IMR-90 (cell line): ENCODE results near the gene LUC7L3. TPM values are rescaled to one million over a fixed set of nuclear protein-coding genes. Genes with fewer than 3 reads are reported as not detected.
A peak's percentile ranks its signal among the peaks of the same experiment; 100 is the strongest.

Experiments used
- ATAC-seq: fragments of 200-7000 bp; cut with Tn5 transposase; 2 replicates; pipeline ENCODE4 v1.9.1; 2020; ENCODE audit warnings: low read depth, mild to moderate bottlenecking, moderate library complexity
- BruUV-seq: library from RNA; stranded (reverse); fragments of 400-500 nt; replicated peaks from 2 replicates; lab custom pipeline; 2021; lab: Mats Ljungman, UMichigan
- CTCF ChIA-PET: fragments of 300-600 bp; formaldehyde crosslinking; extraction: SDS; loops from one replicate; lab custom pipeline; 2021; ENCODE audit warnings: antibody characterized with exemption; lab: Yijun Ruan, JAX
- POLR2A ChIA-PET: fragments of 300-600 bp; sonication (Branson Sonifier 250); formaldehyde crosslinking; loops from one replicate; lab custom pipeline; 2022; ENCODE audit warnings: antibody characterized with exemption; ENCODE audit not compliant: unreplicated experiment; lab: Charles Lee
- DNase-seq: peaks from one replicate; pipeline ENCODE4 v3.0.0; 2013
- H2AFZ ChIP-seq: replicated peaks from 2 replicates; pipeline ENCODE3; 2013; ENCODE audit warnings: low read length, mild to moderate bottlenecking; ENCODE audit not compliant: poor library complexity
- H2AK5ac ChIP-seq: 2 replicates; pipeline ENCODE4 v1.6.1; 2013; ENCODE audit warnings: low read depth, low read length, inconsistent platforms
- H2AK9ac ChIP-seq: replicated peaks from 2 replicates; pipeline ENCODE3; 2013; ENCODE audit warnings: mild to moderate bottlenecking, low read depth, low read length, moderate library complexity; ENCODE audit not compliant: poor library complexity
- H2BK120ac ChIP-seq: 2 replicates; pipeline ENCODE4 v1.6.1; 2013; ENCODE audit warnings: low read depth, low read length, inconsistent platforms
- H2BK15ac ChIP-seq: 3 replicates; pipeline ENCODE4 v1.6.1; 2013; ENCODE audit warnings: low read depth, low read length, inconsistent platforms
- H2BK20ac ChIP-seq: 2 replicates; pipeline ENCODE4 v1.6.1; 2013; ENCODE audit warnings: low read depth, mild to moderate bottlenecking, inconsistent platforms, low read length, moderate library complexity
- H2BK5ac ChIP-seq: 2 replicates; pipeline ENCODE4 v1.6.1; 2013; ENCODE audit warnings: mild to moderate bottlenecking, low read depth, low read length, inconsistent platforms; ENCODE audit not compliant: poor library complexity, severe bottlenecking
- H3K14ac ChIP-seq: replicated peaks from 2 replicates; pipeline ENCODE4 v1.6.1; 2013; ENCODE audit warnings: low read depth, low read length, inconsistent platforms
- H3K18ac ChIP-seq: 2 replicates; pipeline ENCODE4 v1.6.1; 2013; ENCODE audit warnings: low read depth, low read length, control low read depth
- H3K23ac ChIP-seq: 2 replicates; pipeline ENCODE4 v1.6.1; 2013; ENCODE audit warnings: low read depth, low read length, inconsistent platforms
- H3K27ac ChIP-seq: 2 replicates; pipeline ENCODE4 v1.5.1; 2013; ENCODE audit warnings: mild to moderate bottlenecking, control low read depth, low read length; ENCODE audit not compliant: insufficient read depth
- H3K27me3 ChIP-seq: 2 replicates; pipeline ENCODE4 v1.6.1; 2013; ENCODE audit warnings: low read length; ENCODE audit not compliant: control insufficient read depth, insufficient read depth
- H3K36me3 ChIP-seq: 2 replicates; pipeline ENCODE4 v1.6.1; 2013; ENCODE audit warnings: low read length, mixed read lengths; ENCODE audit not compliant: control insufficient read depth, insufficient read depth
- H3K4ac ChIP-seq: 2 replicates; pipeline ENCODE4 v1.6.1; 2013; ENCODE audit warnings: low read depth, low read length, inconsistent platforms
- H3K4me1 ChIP-seq: 2 replicates; pipeline ENCODE4 v1.6.1; 2013; ENCODE audit warnings: low read length, mixed read lengths; ENCODE audit not compliant: control insufficient read depth, insufficient read depth
- H3K4me2 ChIP-seq: 2 replicates; pipeline ENCODE4 v1.6.1; 2013; ENCODE audit warnings: low read depth, mild to moderate bottlenecking, control low read depth, low read length, moderate library complexity
- H3K4me3 ChIP-seq: 2 replicates; pipeline ENCODE4 v1.5.1; 2013; ENCODE audit warnings: low read depth, mild to moderate bottlenecking, control low read depth, low read length, moderate library complexity; ENCODE audit not compliant: insufficient read depth
- H3K56ac ChIP-seq: 2 replicates; pipeline ENCODE4 v1.6.1; 2013; ENCODE audit warnings: low read length, inconsistent platforms; ENCODE audit not compliant: insufficient read depth; ENCODE audit errors: extremely low read depth
- H3K79me1 ChIP-seq, 2 experiments: 2 replicates each; pipeline ENCODE4 v1.6.1; 2013; ENCODE audit warnings: low read length in 2 of 2, inconsistent platforms in 1 of 2, low read depth in 1 of 2
- H3K9ac ChIP-seq: 2 replicates; pipeline ENCODE4 v1.6.1; 2013; ENCODE audit warnings: low read depth, low read length, control low read depth
- H3K9me1 ChIP-seq: 2 replicates; pipeline ENCODE4 v1.6.1; 2013; ENCODE audit warnings: low read length, inconsistent platforms; ENCODE audit not compliant: insufficient read depth
- H3K9me3 ChIP-seq: 2 replicates; pipeline ENCODE4 v1.6.1; 2013; ENCODE audit warnings: low read length; ENCODE audit not compliant: control insufficient read depth, insufficient read depth
- H4K20me1 ChIP-seq: 2 replicates; pipeline ENCODE4 v1.6.1; 2013; ENCODE audit warnings: low read length, inconsistent platforms; ENCODE audit not compliant: insufficient read depth
- H4K5ac ChIP-seq: 2 replicates; pipeline ENCODE4 v1.6.1; 2013; ENCODE audit warnings: mild to moderate bottlenecking, low read depth, low read length, control low read depth
- H4K8ac ChIP-seq, 2 experiments: 2 replicates each; pipeline ENCODE4 v1.6.1; 2013; ENCODE audit warnings: low read depth in 2 of 2, low read length in 2 of 2, control low read depth in 1 of 2, inconsistent platforms in 1 of 2
- H4K91ac ChIP-seq: 2 replicates; pipeline ENCODE4 v1.6.1; 2013; ENCODE audit warnings: low read depth, low read length, inconsistent platforms; ENCODE audit not compliant: insufficient read depth
- BHLHE40 ChIP-seq: fragments of 150-350 bp; IDR thresholded peaks from 2 replicates; pipeline ENCODE4 v1.6.1; 2016; ENCODE audit warnings: mild to moderate bottlenecking, low read depth, low read length
- CEBPB ChIP-seq: IDR thresholded peaks from 2 replicates; pipeline ENCODE4 v1.6.1; 2012; ENCODE audit warnings: low read depth, low read length, improper control_type of control experiment
- CHD1 ChIP-seq: IDR thresholded peaks from 2 replicates; pipeline ENCODE4 v1.6.1; 2012; ENCODE audit warnings: low read depth, low read length, improper control_type of control experiment
- FOS ChIP-seq: fragments of 150-350 bp; IDR thresholded peaks from 2 replicates; pipeline ENCODE4 v1.6.1; 2016; ENCODE audit warnings: low read depth, low read length
- MAFK ChIP-seq: IDR thresholded peaks from 2 replicates; pipeline ENCODE4 v1.6.1; 2012; ENCODE audit warnings: low read depth, low read length, improper control_type of control experiment
- MAZ ChIP-seq: IDR thresholded peaks from 2 replicates; pipeline ENCODE4 v1.6.1; 2012; ENCODE audit warnings: low read depth, mild to moderate bottlenecking, low read length, improper control_type of control experiment, moderate library complexity, borderline replicate concordance
- MXI1 ChIP-seq: IDR thresholded peaks from 2 replicates; pipeline ENCODE4 v1.6.1; 2012; ENCODE audit warnings: low read depth, mild to moderate bottlenecking, low read length, moderate library complexity, borderline replicate concordance
- NFE2L2 ChIP-seq: fragments of 150-350 bp; IDR thresholded peaks from 2 replicates; pipeline ENCODE4 v1.6.1; 2016; ENCODE audit warnings: low read depth, mild to moderate bottlenecking, low read length
- POLR2A ChIP-seq: IDR thresholded peaks from 2 replicates; pipeline ENCODE4 v1.6.1; 2012; ENCODE audit warnings: mild to moderate bottlenecking, low read depth, low read length
- RAD21 ChIP-seq: IDR thresholded peaks from 2 replicates; pipeline ENCODE4 v1.6.1; 2012; ENCODE audit warnings: low read length, improper control_type of control experiment
- RCOR1 ChIP-seq: IDR thresholded peaks from 2 replicates; pipeline ENCODE4 v1.6.1; 2012; ENCODE audit warnings: mild to moderate bottlenecking, low read length, improper control_type of control experiment; ENCODE audit not compliant: insufficient replicate concordance
- RFX5 ChIP-seq: IDR thresholded peaks from 2 replicates; pipeline ENCODE4 v1.8.0; 2012; ENCODE audit warnings: low read depth, mild to moderate bottlenecking, low read length, moderate library complexity
- SMC3 ChIP-seq: fragments of 150-350 bp; IDR thresholded peaks from 2 replicates; pipeline ENCODE4 v1.6.1; 2016; ENCODE audit warnings: low read depth, mild to moderate bottlenecking, antibody characterized with exemption, low read length, moderate library complexity
- USF2 ChIP-seq: fragments of 150-350 bp; IDR thresholded peaks from 2 replicates; pipeline ENCODE4 v1.6.1; 2017; ENCODE audit warnings: mild to moderate bottlenecking, antibody characterized with exemption, low read length, low read depth
- WGBS, 2 experiments: methylation state at CpG; one replicate each; pipeline versions ENCODE4 v1.1.5 to v1.1.7; 2013; ENCODE audit warnings: missing lambda C conversion rate in 2 of 2; ENCODE audit not compliant: insufficient read length in 1 of 2; ENCODE audit errors: extremely low coverage in 2 of 2; 5-methylcytosine and 5-hydroxymethylcytosine counted together
- dilution Hi-C: fragments of 300-500 bp; cut with HindIII; formaldehyde crosslinking; loops from one replicate; pipeline ENCODE4 v1.14.3; 2018; ENCODE audit warnings: low sequenced_read_pairs; ENCODE audit not compliant: unreplicated experiment
- in situ Hi-C: fragments of 300-500 bp; cut with MboI; formaldehyde crosslinking; loops from 3 replicates; pipeline ENCODE4 v1.14.3; 2019; ENCODE audit warnings: low sequenced_read_pairs, inconsistent platforms, mixed read lengths
- intact Hi-C: fragments of 100-400 bp; cut with micrococcal nuclease; formaldehyde crosslinking; loops from 2 replicates; pipeline ENCODE4 v1.10.0; 2022
- polyA plus RNA-seq, 3 experiments: library from polyadenylated mRNA; depleted of rRNA; stranded (reverse); fragments of >200 nt; gene quantifications; 2 replicates each; pipeline ENCODE4 v1.2.3, GENCODE V29; 2012; ENCODE audit warnings: low replicate concordance in 1 of 3
- total RNA-seq: library from RNA; depleted of rRNA; stranded (reverse); fragments of >200 nt; gene quantifications from 2 replicates; pipeline ENCODE4 v1.2.3, GENCODE V29; 2012
- TF ChIP-seq, protein P1 (sequence below): fragments of 150-350 bp; IDR thresholded peaks from 2 replicates; pipeline ENCODE4 v1.6.1; 2016; ENCODE audit warnings: low read depth, mild to moderate bottlenecking, low read length, moderate library complexity, borderline replicate concordance
- TF ChIP-seq, protein P2 (sequence below): conservative IDR thresholded peaks from 2 replicates; pipeline ENCODE4 v1.5.1; 2012; ENCODE audit warnings: mild to moderate bottlenecking, low read depth, low read length, improper control_type of control experiment

Gene LUC7L3
- total and polyA plus RNA-seq, 2 of the 4 experiments (the other 2 are of a cell fraction): 17.7 to 44.7 TPM

- H3K27me3 ChIP-seq: no peaks in the 10 kb centered on the region
- no peak overlapping the region for H4K91ac ChIP-seq
- H4K5ac ChIP-seq: no peak overlapping the region
- intact Hi-C loops (no loop called here), dilution Hi-C loops (no loop called here), in situ Hi-C loops (no loop called here)
- peak overlapping the region; percentile 33; the same call in 1 of the 2 replicates for H3K4me2 ChIP-seq
- H3K18ac ChIP-seq: no peak overlapping the region
- no peak overlapping the region for H3K56ac ChIP-seq
- peaks cover 79% of the 10 kb centered on the region for H4K20me1 ChIP-seq
- DNase-seq: no peak
- POLR2A ChIA-PET: no interaction called here
- no peak overlapping the region for H2BK5ac ChIP-seq
- H2AK5ac ChIP-seq: no peak overlapping the region
- H2AK9ac ChIP-seq: no peak overlapping the region
- H3K14ac ChIP-seq: no peak overlapping the region
- no peak overlapping the region for H2BK120ac ChIP-seq
- H3K79me1 ChIP-seq: peaks cover 0 to 30% of the 10 kb centered on the region in 2 experiments; a peak in 2 of 4 replicates
- TF ChIP-seq, protein P1, sequence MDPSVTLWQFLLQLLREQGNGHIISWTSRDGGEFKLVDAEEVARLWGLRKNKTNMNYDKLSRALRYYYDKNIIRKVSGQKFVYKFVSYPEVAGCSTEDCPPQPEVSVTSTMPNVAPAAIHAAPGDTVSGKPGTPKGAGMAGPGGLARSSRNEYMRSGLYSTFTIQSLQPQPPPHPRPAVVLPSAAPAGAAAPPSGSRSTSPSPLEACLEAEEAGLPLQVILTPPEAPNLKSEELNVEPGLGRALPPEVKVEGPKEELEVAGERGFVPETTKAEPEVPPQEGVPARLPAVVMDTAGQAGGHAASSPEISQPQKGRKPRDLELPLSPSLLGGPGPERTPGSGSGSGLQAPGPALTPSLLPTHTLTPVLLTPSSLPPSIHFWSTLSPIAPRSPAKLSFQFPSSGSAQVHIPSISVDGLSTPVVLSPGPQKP: no peak
- TF ChIP-seq NFE2L2: no peak
- TF ChIP-seq POLR2A: no peak
- no peak for TF ChIP-seq CEBPB
- TF ChIP-seq RCOR1: no peak
- no peak for TF ChIP-seq USF2
- no peak for TF ChIP-seq RFX5
- no peak for TF ChIP-seq SMC3
- TF ChIP-seq FOS: no peak
- TF ChIP-seq MAZ: no peak
- TF ChIP-seq MXI1: no peak
- no peak for TF ChIP-seq RAD21
- TF ChIP-seq, protein P2, sequence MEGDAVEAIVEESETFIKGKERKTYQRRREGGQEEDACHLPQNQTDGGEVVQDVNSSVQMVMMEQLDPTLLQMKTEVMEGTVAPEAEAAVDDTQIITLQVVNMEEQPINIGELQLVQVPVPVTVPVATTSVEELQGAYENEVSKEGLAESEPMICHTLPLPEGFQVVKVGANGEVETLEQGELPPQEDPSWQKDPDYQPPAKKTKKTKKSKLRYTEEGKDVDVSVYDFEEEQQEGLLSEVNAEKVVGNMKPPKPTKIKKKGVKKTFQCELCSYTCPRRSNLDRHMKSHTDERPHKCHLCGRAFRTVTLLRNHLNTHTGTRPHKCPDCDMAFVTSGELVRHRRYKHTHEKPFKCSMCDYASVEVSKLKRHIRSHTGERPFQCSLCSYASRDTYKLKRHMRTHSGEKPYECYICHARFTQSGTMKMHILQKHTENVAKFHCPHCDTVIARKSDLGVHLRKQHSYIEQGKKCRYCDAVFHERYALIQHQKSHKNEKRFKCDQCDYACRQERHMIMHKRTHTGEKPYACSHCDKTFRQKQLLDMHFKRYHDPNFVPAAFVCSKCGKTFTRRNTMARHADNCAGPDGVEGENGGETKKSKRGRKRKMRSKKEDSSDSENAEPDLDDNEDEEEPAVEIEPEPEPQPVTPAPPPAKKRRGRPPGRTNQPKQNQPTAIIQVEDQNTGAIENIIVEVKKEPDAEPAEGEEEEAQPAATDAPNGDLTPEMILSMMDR: no peak
- no peak for TF ChIP-seq MAFK
- no peak for TF ChIP-seq BHLHE40
- no peak for TF ChIP-seq CHD1
- H3K9ac ChIP-seq: no peak overlapping the region
- BruUV-seq: no TSS peak
- H2BK15ac ChIP-seq: no peak overlapping the region
- CTCF ChIA-PET: no interaction called here
- H3K4me3 ChIP-seq: no peak overlapping the region
- ATAC-seq: no peak
- no peaks in the 10 kb centered on the region for H3K9me3 ChIP-seq
- WGBS, 2 experiments: 100% methylated on average over 1 of the region's 3 CpGs; no CpG with 5 or more reads in 1 of the 2 experiments
- H3K27ac ChIP-seq: no peak overlapping the region
- no peak overlapping the region for H3K4ac ChIP-seq
- H2AFZ ChIP-seq: no peak overlapping the region
- H3K4me1 ChIP-seq: peaks cover 2% of the 10 kb centered on the region; the same call in 1 of the 2 replicates
- H3K9me1 ChIP-seq: peaks cover 8% of the 10 kb centered on the region
- H4K8ac ChIP-seq: no peak overlapping the region
- 0 out of 2 replicates have a peak, but pooled peaks cover 3% of the 10 kb centered on the region for H3K36me3 ChIP-seq
- peak overlapping the region; percentile 41; the same call in 1 of the 2 replicates for H3K23ac ChIP-seq
- H2BK20ac ChIP-seq: no peak overlapping the region
Measured at GRCh38 chr17:50722746-50723145, 3.3 kb downstream of the LUC7L3 start.
